WI38 (cell line): Measurements from ENCODE around the gene BMP6.

Experiments used
- H3K4me3 ChIP-seq: 2 replicates; pipeline ENCODE4 v1.5.1; 2011; ENCODE audit warnings: low read depth, mild to moderate bottlenecking, control low read depth, low read length
- TF ChIP-seq, protein P1 (sequence below): IDR thresholded peaks from 2 replicates; pipeline ENCODE4 v1.5.1; 2012; ENCODE audit warnings: low read depth, mild to moderate bottlenecking, control low read depth, low read length

Gene BMP6

DNA sequence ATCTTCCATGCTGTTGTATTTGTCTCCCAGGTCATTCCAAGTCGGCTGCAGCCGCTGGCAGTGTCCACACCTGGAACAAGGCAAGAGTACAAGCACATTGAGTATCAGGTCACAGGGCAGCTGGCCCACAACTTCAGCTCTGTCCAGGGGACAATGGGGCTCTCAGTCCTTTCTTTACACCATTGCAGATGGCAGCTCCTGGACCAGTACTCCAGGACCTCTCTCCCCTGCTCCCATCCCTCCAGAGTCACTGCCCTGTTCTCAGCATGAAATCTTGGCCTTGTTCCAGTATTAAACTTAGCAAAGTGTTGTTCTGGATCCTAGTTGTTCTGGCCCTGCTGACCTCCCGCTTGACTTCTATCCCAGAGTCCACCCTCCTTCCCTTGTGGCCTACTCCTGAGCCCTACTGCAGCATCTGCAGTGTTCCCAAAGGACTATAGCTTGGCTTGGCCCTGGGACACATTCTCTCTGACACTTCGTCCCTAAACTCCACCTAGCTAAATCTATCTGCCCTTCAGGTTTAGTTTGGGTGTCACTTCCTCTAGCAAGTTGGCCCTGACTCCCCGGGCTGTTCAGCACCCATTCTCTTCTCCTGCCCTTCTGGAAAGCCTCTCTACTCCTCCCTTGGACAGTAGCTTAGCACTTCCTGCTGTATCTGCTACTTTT is 178.9 kb downstream of the BMP6 start:
- TF ChIP-seq, protein P1, sequence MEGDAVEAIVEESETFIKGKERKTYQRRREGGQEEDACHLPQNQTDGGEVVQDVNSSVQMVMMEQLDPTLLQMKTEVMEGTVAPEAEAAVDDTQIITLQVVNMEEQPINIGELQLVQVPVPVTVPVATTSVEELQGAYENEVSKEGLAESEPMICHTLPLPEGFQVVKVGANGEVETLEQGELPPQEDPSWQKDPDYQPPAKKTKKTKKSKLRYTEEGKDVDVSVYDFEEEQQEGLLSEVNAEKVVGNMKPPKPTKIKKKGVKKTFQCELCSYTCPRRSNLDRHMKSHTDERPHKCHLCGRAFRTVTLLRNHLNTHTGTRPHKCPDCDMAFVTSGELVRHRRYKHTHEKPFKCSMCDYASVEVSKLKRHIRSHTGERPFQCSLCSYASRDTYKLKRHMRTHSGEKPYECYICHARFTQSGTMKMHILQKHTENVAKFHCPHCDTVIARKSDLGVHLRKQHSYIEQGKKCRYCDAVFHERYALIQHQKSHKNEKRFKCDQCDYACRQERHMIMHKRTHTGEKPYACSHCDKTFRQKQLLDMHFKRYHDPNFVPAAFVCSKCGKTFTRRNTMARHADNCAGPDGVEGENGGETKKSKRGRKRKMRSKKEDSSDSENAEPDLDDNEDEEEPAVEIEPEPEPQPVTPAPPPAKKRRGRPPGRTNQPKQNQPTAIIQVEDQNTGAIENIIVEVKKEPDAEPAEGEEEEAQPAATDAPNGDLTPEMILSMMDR = no peak
- no peak overlapping the region for H3K4me3 ChIP-seq

GRCh38 chr6:7905416-7905815 is 179.5 kb downstream of the BMP6 start:
- no peak overlapping the region for H3K4me3 ChIP-seq
- TF ChIP-seq, protein P1 = no peak

DNA sequence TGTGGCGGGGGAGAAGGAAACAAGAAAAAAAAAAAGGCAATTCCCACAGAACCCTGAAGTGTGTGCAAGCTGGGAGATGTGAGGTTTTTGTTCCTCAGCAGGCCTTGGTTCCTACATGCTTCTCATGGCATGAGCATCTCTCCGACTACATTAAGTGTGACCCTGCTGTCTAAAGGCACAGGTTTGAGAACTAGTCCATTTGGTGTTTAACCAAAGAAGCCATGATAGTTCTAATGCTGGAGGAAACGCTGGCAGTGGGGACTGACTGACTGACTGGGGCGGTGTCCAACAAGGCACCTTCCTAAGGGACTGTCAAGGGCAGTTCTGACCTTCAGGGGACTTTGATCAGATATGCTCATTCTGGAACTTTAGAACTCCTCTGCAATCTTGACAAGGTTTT is 180.8 kb downstream of the BMP6 start:
- H3K4me3 ChIP-seq = no peak overlapping the region
- TF ChIP-seq, protein P1 = no peak

GRCh38 chr6:7907159-7907558 is 181.3 kb downstream of the BMP6 start:
- TF ChIP-seq, protein P1 = no peak
- no peak overlapping the region for H3K4me3 ChIP-seq

GRCh38 chr6:7909323-7910276 is 183.7 kb downstream of the BMP6 start:
- H3K4me3 ChIP-seq = peak overlapping the region; percentile 79
- TF ChIP-seq, protein P1 = no peak

GRCh38 chr6:7910298-7910653 is 184.4 kb downstream of the BMP6 start:
- TF ChIP-seq, protein P1 = no peak
- H3K4me3 ChIP-seq = peak overlapping the region; percentile 79
